ENCODE measurements around the gene DDX39A. TPM values are rescaled to one million over a fixed set of nuclear protein-coding genes. Genes with fewer than 3 reads are reported as not detected.

Gene DDX39A
- total RNA-seq, 4 donors from 2014 or later: 53.3 to 89.7 (median 59.7) TPM

DNA sequence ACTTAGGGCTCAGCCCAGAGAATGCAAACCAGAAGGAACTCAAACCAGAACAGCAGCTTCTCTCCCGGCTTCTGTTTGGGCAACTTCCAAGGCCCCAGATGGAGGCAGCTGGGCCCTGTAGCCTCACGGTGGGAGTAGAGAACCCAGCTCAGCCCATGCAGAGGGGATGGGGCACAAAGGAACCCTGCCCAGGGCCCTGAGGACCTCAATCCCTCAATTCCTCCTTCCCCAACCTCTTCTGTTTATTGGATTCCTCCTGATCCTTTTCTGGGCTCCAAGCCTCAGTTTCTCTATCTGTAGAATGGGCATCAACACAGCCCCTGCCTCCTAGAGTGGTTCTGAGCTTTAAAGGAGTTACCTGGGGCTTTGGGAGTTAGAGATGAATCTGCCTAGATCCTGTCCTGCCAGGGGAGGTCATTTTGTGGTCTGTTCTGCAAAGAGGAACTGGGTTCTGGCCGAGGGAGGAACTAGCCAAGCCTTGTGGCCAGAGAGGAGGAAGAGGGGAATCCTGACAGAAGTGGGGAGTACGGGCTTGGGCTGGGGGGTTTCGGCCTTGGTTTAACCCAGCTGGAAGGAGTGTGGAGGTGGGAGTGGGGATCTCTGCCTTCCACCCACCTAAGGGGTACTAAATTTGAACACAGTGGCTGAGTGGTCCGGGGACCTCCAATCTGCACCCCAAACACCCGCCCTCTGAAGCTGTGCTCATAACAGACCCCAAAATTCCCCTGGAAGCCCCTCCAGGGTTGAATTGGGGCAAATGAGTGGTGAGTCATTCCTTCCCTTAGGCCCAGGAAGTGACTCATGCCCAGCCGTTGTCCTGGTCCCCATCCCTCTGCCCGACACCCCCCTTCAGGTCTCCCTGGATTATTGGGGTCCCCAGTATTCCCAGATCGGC lies 35.2 kb downstream of the DDX39A start:
- no peak for DNase-seq
- no peak for TF ChIP-seq POLR2A (IDR thresholded peaks at IDR 0.05)
- TF ChIP-seq, protein P1, sequence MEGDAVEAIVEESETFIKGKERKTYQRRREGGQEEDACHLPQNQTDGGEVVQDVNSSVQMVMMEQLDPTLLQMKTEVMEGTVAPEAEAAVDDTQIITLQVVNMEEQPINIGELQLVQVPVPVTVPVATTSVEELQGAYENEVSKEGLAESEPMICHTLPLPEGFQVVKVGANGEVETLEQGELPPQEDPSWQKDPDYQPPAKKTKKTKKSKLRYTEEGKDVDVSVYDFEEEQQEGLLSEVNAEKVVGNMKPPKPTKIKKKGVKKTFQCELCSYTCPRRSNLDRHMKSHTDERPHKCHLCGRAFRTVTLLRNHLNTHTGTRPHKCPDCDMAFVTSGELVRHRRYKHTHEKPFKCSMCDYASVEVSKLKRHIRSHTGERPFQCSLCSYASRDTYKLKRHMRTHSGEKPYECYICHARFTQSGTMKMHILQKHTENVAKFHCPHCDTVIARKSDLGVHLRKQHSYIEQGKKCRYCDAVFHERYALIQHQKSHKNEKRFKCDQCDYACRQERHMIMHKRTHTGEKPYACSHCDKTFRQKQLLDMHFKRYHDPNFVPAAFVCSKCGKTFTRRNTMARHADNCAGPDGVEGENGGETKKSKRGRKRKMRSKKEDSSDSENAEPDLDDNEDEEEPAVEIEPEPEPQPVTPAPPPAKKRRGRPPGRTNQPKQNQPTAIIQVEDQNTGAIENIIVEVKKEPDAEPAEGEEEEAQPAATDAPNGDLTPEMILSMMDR (IDR thresholded peaks at IDR 0.05): no peak

DNA sequence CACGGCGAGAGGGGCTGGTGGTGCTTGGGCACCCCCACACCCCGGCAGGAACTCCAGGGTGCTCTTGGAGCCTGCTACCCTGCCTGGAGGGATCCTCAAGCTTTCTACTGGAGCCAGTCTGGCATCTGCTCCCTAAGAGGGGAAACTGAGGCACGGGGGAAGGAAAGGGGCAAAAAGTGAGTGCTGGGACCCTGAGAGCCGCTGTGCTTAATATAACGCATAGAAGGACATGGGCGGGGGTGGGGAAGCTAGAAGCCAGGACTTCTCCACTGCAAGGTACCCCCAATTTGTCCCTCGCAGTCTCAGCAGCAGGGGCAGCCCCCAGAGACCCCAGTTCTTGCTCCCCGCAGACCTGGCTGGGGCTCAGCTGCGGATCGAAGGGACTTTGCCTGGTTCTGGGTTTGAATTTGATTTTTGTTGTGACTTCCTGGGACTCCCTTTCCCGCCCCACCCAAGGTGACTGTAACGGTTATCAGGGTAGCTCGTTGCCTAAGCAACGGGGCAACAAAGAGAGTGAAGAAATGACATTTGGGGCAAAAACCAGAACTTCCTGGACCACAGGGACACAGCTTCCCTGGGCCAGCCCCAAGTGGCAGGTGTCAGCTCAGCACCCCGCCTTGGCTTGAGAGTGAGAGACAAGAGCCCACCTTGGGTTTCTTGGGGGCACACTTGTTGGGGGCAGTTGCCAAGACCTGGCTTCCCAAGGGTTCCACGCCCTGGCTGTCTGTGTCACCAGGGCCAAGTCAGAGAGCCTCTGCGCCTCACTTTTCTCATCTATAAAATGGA lies 37.3 kb downstream of the DDX39A start:
- H3K4me3 ChIP-seq (replicated peaks in 1 of 3): peak overlapping the region; percentile 5 to 62 (median 51)
- TF ChIP-seq, protein P1 (IDR thresholded peaks at IDR 0.05): no peak
- no peak for TF ChIP-seq POLR2A (IDR thresholded peaks at IDR 0.05)
- H3K27ac ChIP-seq: peak overlapping the region; percentile 81 to 88 (median 82)
- WGBS, 2 donors: 14 to 34% methylated on average over 14 to 18 of the region's 18 CpGs
- H3K36me3 ChIP-seq: no peaks in the 10 kb centered on the region
- DNase-seq: no peak
- intact Hi-C loops (cut with DNase I): no loop called here
- H3K4me1 ChIP-seq: peaks cover 18 to 33% of the 10 kb centered on the region in 2 donors
- no peaks in the 10 kb centered on the region for H3K9me3 ChIP-seq
- H3K27me3 ChIP-seq: no peaks in the 10 kb centered on the region

More for the DNA sequence above, 35.2 kb downstream of the DDX39A start:
- Histone ChIP-seq H3K4me3 (replicated peaks in 1 of 3) (peak overlapping the region in 1 of 3 donors; percentile 7), H3K36me3 (no peaks in the 10 kb centered on the region), H3K27ac (peak overlapping the region; percentile 48 to 75 (median 57)), H3K4me1 (peaks cover 18 to 33% of the 10 kb centered on the region in 2 donors), H3K9me3 (no peaks in the 10 kb centered on the region), H3K27me3 (no peaks in the 10 kb centered on the region)
- intact Hi-C loops (cut with DNase I): no loop called here
- WGBS, 2 donors: 38 to 66% methylated on average over 8 to 10 of the region's 10 CpGs

DNA sequence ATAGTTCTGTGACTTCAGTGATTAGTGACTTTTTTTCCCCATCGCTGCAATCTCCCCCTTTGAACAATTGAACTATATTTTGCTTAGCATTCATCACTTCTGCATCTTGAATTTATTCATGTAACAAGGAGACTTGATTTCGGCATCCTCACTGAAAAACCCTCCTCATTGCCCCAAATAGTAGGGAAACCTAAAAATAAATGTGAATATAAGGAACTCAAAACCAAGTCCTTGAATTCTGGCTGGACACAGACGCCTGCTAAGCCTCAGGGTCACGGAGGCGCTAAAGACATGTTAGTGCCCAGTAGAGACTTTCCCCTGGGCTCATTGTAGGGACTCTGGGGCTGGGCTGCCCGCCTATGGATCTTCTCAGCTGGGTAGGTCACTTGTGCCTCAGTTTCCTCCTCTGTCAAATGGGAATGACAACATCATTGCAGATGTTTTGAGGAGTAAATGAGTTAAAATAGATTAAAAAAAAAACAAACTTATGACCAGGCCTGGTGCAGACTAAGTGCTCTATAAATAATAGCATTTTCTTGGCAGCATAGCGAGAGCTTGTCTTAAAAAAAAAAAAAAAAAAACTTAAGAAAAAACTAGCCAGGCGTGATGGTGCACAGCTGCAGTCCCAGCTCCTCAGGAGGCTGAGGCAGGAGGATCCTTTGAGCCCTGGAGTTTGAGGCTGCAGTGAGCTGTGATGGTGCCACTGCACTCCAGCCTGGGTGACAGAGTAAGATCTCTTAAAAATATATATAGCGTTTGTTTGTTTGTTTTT lies 39.7 kb downstream of the DDX39A start:
- intact Hi-C loops (cut with DNase I): no loop called here
- WGBS, 2 donors: 66 to 71% methylated on average over 9 of the region's 9 CpGs

DNA sequence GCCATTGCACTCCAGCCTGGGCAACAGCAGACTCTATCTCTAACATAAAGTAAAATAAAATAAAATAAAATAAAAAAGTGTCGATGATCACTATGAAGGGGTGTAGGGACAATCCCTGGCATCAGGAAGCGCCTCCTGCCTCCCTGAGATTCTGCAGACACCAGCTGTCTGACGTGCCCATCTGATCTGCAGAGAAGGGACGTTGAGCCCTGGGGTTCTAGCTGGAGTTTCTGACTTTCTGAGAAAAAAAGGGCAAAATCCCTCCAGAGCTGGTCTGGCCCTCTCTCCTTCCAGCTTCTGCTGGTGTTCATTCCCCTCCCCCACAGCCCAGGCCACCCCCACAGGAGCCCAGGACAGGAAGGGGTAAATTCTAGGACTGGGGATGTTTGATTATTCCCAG lies 40.3 kb downstream of the DDX39A start:
- Histone ChIP-seq H3K27me3 (no peaks in the 10 kb centered on the region), H3K4me1 (peaks cover 14 to 41% of the 10 kb centered on the region in 2 donors), H3K4me3 (replicated peaks in 1 of 3) (no peak overlapping the region), H3K27ac (no peak overlapping the region), H3K9me3 (no peaks in the 10 kb centered on the region), H3K36me3 (no peaks in the 10 kb centered on the region)
- no peak for DNase-seq
- no peak for TF ChIP-seq POLR2A (IDR thresholded peaks at IDR 0.05)
- TF ChIP-seq, protein P1 (IDR thresholded peaks at IDR 0.05): no peak
- WGBS, 2 donors: 80 to 82% methylated on average over 4 of the region's 4 CpGs
- intact Hi-C loops (cut with DNase I): no loop called here

More for the DNA sequence above, 39.7 kb downstream of the DDX39A start:
- no peaks in the 10 kb centered on the region for H3K36me3 ChIP-seq
- H3K4me3 ChIP-seq (replicated peaks in 1 of 3): no peak overlapping the region
- H3K9me3 ChIP-seq: no peaks in the 10 kb centered on the region
- no peak for DNase-seq
- H3K27ac ChIP-seq: peak overlapping the region in 2 of 3 donors; percentile 81 to 82
- H3K27me3 ChIP-seq: no peaks in the 10 kb centered on the region
- TF ChIP-seq, protein P1 (IDR thresholded peaks at IDR 0.05): no peak
- TF ChIP-seq POLR2A (IDR thresholded peaks at IDR 0.05): no peak
- H3K4me1 ChIP-seq: peaks cover 18 to 44% of the 10 kb centered on the region in 2 donors
